ENCODE measurements around the gene PRKCI.

PRKCI gene

DNA sequence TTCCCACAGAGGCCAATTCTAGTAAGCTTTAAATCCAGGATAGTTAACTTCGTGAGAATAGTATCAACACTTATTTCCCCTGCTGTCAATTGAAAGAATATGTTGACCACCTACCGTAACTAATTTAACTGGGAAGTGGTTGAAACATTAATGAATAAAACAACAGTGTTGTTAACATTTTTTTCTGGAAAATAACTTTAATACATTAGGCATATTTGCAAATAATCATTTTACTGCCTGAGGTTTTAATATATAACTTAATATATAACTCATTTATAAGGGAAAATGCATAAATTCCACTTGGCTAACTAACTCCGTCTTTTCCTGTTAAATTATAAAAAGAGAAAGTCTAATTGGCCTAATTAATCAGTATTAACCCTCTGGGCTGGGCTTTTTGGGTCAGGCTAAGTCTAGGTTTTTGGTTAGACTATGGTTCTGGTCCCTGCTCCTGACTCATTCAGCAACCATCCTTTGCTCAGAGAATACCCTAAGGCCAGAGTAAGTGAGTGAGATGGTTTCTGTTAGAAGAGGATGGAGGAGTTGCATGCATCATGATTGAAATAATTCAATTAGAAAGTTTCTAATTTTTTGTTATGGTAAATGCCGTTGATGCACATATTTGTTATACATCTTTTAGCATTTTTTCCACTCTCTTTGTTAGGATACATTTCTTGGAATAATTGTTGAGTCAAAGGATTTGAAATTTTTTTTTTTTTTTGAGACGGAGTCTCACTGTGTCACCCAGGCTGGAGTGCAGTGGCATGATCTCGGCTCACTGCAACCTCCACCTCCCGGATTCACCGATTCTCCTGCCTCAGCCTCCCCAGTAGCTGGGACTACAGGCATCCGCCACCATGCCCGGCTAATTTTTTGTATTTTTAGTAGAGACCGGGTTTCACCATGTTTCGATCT, 124.5 kb downstream of the PRKCI start:
- no peak for DNase-seq

DNA sequence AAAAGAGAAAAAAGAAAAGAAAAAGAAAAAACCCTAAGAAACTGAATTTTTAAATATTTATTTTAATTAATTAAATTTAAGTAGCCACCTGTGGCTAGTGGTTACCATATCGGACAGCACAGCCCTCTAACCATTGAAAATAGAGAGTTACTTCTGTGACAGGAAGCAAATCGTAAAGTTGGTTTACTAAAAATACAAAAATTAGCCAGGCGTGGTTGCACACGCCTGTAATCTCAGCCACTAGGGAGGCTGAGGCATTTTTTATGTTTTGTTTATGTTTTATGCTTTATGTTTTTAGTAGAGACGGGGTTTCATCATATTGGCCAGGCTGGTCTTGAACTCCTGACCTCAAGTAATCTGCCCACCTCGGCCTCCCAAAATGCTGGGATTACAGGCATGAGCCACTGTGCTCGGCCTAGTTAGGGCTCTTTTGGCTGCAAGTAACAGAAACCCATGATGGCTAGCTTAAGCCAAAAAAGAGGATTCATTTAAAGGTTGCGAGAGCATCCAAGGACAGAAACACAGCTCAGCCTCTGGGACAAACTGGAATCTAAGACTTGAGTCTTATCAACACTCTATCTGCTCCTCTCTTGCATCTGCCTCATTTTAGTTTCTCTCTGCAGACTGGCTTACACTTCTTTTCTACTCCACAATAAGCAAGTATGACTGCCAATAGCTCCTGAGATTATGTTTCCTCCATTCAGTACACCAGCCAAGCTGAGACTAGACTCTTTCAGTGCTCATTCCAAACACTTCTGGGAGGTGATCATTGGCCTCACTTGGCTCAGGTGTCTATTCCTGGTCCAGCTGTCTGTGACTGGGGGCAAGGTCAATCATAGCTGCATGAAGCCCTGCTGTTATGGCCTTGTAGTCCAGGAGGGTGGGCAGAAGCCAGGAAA, 128.5 kb downstream of the PRKCI start:
- DNase-seq, result no peak

GRCh38 chr3:170352936-170353335, 130.7 kb downstream of the PRKCI start:
- no peak for DNase-seq

GRCh38 chr3:170353485-170353884, 131.3 kb downstream of the PRKCI start:
- DNase-seq, result no peak

- no peak for DNase-seq
Observed at GRCh38 chr3:170354760-170355159, 132.5 kb downstream of the PRKCI start.

All from activated CD4-positive, alpha-beta T cell treated with anti-CD3 and anti-CD28 coated beads for 4 hours (primary cell).